ENCODE measurements around the gene RAB30.

DNA sequence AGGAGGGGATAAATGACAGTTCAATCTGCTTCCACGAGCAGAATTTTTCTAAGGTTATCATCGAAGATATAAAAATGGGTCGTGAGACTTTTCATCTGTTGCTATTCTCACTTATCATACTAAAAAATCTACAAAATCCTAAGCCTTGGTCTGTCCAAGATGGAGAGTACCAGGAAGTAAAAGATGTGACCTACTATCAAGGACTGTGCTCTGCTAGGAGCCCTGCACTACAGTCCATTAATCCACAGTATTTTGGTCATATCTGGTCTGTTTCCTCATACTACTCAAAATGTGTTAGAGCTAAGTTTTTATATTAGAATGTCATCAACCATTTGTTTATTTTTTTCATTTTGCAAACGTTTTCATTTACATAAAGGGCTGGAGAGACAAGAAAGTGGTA lies 90.8 kb downstream of the RAB30 start:
- TF ChIP-seq, protein P1, sequence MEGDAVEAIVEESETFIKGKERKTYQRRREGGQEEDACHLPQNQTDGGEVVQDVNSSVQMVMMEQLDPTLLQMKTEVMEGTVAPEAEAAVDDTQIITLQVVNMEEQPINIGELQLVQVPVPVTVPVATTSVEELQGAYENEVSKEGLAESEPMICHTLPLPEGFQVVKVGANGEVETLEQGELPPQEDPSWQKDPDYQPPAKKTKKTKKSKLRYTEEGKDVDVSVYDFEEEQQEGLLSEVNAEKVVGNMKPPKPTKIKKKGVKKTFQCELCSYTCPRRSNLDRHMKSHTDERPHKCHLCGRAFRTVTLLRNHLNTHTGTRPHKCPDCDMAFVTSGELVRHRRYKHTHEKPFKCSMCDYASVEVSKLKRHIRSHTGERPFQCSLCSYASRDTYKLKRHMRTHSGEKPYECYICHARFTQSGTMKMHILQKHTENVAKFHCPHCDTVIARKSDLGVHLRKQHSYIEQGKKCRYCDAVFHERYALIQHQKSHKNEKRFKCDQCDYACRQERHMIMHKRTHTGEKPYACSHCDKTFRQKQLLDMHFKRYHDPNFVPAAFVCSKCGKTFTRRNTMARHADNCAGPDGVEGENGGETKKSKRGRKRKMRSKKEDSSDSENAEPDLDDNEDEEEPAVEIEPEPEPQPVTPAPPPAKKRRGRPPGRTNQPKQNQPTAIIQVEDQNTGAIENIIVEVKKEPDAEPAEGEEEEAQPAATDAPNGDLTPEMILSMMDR (IDR thresholded peaks at IDR 0.05; ENCODE audit: insufficient read depth, low read length), result no peak
- TF ChIP-seq POLR2AphosphoS5 (IDR thresholded peaks at IDR 0.05; ENCODE audit: low read depth) (no peak), GABPA (IDR thresholded peaks at IDR 0.05; ENCODE audit: low read depth) (no peak)
- TF ChIP-seq, protein P2, sequence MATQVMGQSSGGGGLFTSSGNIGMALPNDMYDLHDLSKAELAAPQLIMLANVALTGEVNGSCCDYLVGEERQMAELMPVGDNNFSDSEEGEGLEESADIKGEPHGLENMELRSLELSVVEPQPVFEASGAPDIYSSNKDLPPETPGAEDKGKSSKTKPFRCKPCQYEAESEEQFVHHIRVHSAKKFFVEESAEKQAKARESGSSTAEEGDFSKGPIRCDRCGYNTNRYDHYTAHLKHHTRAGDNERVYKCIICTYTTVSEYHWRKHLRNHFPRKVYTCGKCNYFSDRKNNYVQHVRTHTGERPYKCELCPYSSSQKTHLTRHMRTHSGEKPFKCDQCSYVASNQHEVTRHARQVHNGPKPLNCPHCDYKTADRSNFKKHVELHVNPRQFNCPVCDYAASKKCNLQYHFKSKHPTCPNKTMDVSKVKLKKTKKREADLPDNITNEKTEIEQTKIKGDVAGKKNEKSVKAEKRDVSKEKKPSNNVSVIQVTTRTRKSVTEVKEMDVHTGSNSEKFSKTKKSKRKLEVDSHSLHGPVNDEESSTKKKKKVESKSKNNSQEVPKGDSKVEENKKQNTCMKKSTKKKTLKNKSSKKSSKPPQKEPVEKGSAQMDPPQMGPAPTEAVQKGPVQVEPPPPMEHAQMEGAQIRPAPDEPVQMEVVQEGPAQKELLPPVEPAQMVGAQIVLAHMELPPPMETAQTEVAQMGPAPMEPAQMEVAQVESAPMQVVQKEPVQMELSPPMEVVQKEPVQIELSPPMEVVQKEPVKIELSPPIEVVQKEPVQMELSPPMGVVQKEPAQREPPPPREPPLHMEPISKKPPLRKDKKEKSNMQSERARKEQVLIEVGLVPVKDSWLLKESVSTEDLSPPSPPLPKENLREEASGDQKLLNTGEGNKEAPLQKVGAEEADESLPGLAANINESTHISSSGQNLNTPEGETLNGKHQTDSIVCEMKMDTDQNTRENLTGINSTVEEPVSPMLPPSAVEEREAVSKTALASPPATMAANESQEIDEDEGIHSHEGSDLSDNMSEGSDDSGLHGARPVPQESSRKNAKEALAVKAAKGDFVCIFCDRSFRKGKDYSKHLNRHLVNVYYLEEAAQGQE (IDR thresholded peaks at IDR 0.05; ENCODE audit: insufficient replicate concordance, low read depth), result no peak
